ENCODE results near the gene ROR2.

ROR2 gene

DNA sequence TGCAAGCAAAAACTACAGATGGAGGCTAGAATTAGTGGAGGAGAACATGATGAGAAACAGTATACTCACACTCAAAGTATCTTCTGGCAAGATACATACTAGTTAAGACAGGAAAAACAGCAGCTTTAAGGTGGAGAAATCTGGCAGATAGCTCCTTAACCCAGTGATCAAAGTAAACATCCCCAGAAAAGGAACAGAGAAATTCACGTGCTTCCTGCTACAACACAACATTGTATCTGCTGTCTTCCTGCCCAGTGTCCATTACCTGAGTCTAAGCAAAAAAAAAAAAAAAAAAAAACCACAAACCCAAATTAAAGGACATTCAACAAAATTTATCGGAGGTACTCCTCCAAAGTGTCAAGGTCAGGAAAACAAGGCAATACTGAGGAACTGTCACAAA, 38.4 kb downstream of the ROR2 start:
- TF ChIP-seq SIN3A (IDR thresholded peaks at IDR 0.05; ENCODE audit: borderline replicate concordance, insufficient read depth, low read length) (no peak), POLR2AphosphoS5 (IDR thresholded peaks at IDR 0.05; ENCODE audit: low read depth, low read length) (no peak), FOXP2 (optimal IDR thresholded peaks at IDR 0.05; ENCODE audit: borderline replicate concordance, extremely low read depth, extremely low read length, insufficient read depth) (no peak), TAF1 (IDR thresholded peaks at IDR 0.05; ENCODE audit: borderline replicate concordance, insufficient read depth, low read length) (no peak)
- TF ChIP-seq, protein P1, sequence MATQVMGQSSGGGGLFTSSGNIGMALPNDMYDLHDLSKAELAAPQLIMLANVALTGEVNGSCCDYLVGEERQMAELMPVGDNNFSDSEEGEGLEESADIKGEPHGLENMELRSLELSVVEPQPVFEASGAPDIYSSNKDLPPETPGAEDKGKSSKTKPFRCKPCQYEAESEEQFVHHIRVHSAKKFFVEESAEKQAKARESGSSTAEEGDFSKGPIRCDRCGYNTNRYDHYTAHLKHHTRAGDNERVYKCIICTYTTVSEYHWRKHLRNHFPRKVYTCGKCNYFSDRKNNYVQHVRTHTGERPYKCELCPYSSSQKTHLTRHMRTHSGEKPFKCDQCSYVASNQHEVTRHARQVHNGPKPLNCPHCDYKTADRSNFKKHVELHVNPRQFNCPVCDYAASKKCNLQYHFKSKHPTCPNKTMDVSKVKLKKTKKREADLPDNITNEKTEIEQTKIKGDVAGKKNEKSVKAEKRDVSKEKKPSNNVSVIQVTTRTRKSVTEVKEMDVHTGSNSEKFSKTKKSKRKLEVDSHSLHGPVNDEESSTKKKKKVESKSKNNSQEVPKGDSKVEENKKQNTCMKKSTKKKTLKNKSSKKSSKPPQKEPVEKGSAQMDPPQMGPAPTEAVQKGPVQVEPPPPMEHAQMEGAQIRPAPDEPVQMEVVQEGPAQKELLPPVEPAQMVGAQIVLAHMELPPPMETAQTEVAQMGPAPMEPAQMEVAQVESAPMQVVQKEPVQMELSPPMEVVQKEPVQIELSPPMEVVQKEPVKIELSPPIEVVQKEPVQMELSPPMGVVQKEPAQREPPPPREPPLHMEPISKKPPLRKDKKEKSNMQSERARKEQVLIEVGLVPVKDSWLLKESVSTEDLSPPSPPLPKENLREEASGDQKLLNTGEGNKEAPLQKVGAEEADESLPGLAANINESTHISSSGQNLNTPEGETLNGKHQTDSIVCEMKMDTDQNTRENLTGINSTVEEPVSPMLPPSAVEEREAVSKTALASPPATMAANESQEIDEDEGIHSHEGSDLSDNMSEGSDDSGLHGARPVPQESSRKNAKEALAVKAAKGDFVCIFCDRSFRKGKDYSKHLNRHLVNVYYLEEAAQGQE (IDR thresholded peaks at IDR 0.05; ENCODE audit: insufficient read depth in 1 of 2, low read depth in 2 of 2, low read length in 2 of 2): no peak

DNA sequence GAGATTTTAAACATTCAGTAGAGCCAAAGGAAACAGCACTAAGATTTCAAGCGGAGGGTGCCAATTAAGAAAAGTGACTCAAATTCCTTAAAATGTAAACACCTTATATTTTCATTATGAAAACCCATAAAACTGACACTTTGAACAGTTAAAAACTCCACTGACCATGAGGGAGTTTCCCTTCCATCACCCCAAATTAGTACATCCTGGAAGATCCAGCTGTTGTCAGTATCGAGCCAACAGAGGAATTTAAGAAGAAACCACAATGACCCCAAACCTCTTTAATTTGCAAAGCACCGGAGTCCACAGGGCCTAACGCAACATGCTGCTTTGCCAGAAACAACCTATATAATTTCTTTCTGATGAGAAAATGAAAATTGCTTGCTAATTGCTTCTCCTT, 41.3 kb downstream of the ROR2 start:
- no peak for TF ChIP-seq TAF1 (IDR thresholded peaks at IDR 0.05; ENCODE audit: borderline replicate concordance, insufficient read depth, low read length)
- no peak for TF ChIP-seq POLR2AphosphoS5 (IDR thresholded peaks at IDR 0.05; ENCODE audit: low read depth, low read length)
- no peak for TF ChIP-seq SIN3A (IDR thresholded peaks at IDR 0.05; ENCODE audit: borderline replicate concordance, insufficient read depth, low read length)
- no peak for TF ChIP-seq FOXP2 (optimal IDR thresholded peaks at IDR 0.05; ENCODE audit: borderline replicate concordance, extremely low read depth, extremely low read length, insufficient read depth)
- TF ChIP-seq, protein P1 (IDR thresholded peaks at IDR 0.05; ENCODE audit: insufficient read depth in 1 of 2, low read depth in 2 of 2, low read length in 2 of 2): no peak

DNA sequence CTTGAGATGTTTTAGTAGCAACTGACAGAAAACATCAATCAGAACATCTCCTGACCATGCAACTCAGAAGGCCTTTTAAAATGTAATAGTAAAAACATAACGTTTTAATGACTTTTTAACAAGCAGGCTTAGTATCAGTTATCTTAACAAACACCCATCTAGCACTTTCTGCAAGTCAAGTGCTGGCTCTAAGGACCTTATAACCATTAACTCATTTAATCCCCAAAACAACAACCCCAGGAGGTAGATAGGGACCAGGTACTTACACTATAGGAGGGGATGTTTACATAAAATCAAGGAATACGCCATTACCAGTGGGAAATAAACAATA, 41.8 kb downstream of the ROR2 start:
- TF ChIP-seq FOXP2 (optimal IDR thresholded peaks at IDR 0.05; ENCODE audit: borderline replicate concordance, extremely low read depth, extremely low read length, insufficient read depth) (no peak), SIN3A (IDR thresholded peaks at IDR 0.05; ENCODE audit: borderline replicate concordance, insufficient read depth, low read length) (no peak), POLR2AphosphoS5 (IDR thresholded peaks at IDR 0.05; ENCODE audit: low read depth, low read length) (no peak), TAF1 (IDR thresholded peaks at IDR 0.05; ENCODE audit: borderline replicate concordance, insufficient read depth, low read length) (no peak)
- TF ChIP-seq, protein P1 (IDR thresholded peaks at IDR 0.05; ENCODE audit: insufficient read depth in 1 of 2, low read depth in 2 of 2, low read length in 2 of 2): no peak

DNA sequence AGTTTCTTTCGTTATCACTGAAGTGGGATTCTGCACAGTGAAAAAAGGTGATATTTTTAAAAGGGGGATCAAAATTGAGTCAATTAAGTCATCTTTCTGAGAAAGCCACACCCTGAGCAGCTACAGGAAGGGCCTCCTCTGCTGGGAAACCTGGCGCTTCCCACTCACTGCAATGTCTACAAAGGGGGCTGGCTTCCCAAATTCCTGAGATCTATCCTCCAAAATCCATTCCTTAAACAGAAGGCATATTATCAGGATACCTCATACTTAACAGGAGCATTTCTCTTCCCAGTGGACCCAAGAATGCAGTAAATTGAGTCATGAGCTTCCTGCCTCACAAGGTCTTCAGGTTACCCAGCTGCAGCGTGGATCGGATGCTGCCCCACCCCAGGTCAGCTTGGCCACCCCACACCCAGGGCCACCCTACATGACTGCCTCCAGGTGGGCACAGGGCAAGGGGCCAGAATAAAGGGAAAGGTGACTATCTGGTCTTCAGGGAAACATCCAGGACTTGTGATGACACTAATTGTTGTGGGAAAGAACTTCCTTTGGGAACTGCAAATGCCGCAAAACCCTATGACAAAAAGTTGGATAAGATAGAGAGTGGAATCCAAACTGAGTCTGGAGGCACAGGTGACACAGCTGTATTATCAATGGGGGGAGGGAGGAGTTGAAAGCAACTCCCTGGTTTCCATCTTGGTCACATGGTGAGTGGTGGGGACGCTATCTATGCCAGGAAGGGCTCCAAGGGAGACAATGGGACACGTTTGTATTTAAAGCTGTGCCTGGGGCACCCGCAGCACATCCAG, 42.3 kb downstream of the ROR2 start:
- no peak for TF ChIP-seq FOXP2 (optimal IDR thresholded peaks at IDR 0.05; ENCODE audit: borderline replicate concordance, extremely low read depth, extremely low read length, insufficient read depth)
- no peak for TF ChIP-seq TAF1 (IDR thresholded peaks at IDR 0.05; ENCODE audit: borderline replicate concordance, insufficient read depth, low read length)
- TF ChIP-seq, protein P1 (IDR thresholded peaks at IDR 0.05; ENCODE audit: insufficient read depth in 1 of 2, low read depth in 2 of 2, low read length in 2 of 2): no peak
- TF ChIP-seq POLR2AphosphoS5 (IDR thresholded peaks at IDR 0.05; ENCODE audit: low read depth, low read length): no peak
